Kidney capillary endothelial cell (primary cell): ENCODE data around the gene RAB2B.
"Not testable (repeated sequence)": the region's sequence is repeated elsewhere in the genome, so short reads cannot be mapped to it uniquely, and the experiment has no call there.

Experiments
- DNase-seq: peaks from one replicate; pipeline ENCODE4 v3.0.0-alpha.2; 2018; ENCODE audit warnings: low spot score

Gene RAB2B

DNA sequence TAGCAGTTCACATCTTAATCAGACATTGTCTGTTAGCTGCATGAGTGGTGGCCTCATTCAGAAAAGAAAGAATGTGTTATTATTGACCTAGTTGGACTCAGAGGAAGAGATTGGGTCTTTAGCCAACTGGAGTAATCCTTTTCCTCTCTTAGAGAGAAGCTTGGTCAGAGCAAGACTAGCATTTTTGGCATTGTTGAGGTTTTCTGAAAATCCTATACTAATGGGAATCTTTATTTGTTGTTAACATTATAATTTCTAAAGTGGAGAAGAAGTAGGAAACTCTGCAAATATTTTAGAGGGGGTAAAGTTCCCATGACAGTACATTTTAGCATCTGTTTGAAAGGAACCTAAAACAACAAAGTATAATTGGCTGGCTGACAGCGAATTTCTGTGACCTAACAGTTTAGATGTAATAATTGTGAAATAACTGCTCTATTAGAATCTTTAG lies 9.9 kb upstream of the RAB2B start:
- no peak for DNase-seq

DNA sequence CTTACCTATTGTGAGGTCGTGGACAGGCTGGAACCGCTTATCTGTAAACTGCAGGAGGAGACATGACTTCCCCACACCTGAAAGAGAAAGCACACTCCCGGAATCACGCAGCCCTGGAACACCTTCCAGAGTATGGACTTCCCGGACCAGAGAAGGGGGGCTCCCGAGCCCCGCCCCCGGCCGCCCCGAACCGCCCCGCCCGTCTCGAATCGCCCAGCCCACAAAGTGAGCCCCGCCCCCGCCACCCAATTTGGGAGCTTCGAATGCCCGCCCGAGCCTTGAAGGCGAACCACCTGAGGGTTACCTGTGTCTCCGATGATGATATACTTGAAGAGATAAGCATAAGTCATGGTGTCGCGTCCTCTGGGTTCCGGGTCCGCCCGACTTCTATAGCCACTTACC lies 235 bp downstream of the RAB2B start:
- no peak for DNase-seq

DNA sequence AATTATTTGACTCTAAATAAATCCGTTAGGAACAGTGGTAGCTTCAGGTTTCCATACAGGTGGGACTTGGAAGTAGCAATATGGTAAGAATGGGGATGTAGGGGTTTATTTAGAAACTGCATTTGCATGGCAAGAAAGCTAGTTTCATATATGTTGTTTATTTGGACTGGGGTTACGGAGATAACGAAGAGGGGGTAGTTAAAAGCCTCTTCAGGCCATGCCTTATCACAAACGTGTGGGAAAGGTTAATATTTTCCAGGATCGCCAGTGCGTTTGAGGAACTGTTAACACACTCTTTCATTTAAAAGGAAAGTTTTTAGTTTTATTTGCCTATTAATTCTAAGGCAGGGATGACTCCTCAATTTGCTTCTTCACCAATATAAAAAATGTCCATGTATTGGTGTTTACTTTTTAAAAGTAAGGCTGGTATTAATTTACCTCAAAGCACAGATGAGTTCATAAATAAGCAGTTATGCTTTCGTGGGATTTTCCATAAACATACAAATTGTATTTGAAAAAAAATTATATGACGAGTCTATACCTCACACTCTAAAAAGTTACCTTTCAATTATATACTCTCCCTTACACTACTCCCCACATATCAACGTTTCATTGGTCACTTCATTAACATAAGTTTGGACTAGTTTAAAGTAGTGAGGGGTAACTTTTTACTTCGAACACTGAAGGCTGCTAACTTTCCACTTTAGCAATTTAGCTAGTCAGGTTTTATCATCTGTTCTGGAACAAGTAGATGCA lies 814 bp downstream of the RAB2B start:
- no peak for DNase-seq

DNA sequence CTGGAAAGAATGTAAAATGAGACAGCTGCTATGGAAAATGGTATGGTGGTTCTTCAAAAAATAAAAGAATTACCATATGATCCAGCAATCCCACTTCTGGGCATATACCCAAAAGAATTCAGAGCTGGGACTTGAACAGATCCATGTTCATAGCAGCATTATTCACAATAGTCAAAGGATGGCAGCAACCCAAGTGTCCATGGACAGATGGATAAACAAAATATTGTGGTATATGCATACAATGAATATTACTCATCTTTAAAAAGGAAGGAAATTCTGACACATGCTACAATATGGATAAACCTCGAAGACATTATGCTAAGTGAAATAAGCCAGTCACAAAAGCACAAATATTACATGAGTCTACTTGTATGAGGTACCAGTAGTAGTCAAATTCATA lies 9.1 kb downstream of the RAB2B start:
- DNase-seq: peak; percentile 82

DNA sequence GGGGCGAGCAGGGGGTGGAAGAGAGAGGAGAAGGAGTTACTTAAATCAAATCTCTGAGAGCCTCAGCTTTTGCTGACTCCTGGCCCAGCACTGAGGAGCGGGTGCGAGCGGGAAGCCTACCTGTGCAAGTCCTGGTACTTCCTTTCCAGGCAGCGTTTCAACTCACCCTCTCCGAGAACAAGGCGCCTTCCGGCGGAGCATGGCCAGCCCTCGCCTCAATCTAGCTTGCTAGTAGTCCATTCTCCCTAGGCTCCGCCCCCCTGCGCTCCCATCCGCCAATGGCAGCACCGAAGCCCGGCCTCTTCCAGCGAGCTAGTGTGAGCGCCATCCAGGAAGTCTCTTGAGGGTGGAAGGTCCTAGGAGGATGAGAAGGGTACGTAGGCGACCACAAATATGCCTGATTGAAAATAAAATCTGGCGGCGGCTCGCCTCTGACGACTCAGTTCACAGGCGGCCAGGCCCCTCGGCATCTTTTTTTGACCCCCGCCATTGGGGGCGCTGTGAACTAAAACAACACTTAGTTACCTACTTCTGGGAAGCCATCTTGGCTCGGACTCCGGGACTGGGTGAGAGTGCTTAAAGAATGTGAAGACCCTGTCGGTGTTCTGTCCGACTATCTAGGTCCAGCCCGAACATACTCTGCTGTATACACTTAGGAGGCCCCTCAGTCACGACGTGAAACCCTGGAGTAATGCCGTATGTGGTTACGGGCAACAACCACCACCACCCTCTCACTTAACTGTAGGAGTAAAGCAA lies 20.7 kb downstream of the RAB2B start, which contains the start of gene CHD8:
TSS of gene CHD8 (minus strand) at position 212 of the 756 bp plus-strand sequence. CDS start 24,480 bp downstream, outside the sequence.
- peak; percentile 100 for DNase-seq

DNA sequence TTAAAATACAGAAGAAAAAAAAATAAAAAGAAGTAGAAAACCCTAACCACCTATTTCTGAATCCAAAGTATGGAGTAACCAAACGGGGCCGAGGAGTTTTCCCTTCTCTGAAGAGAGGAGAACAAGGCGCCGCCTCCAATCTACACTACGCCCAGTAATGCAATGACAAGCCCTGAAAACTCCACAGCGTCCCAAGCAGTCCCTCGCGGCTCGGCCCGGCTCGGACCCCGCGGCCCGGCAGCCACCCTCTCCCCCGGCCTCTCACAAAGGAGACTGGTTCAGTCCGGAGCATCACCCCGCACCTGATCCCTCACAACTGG lies 21.2 kb downstream of the RAB2B start:
- DNase-seq: no peak

DNA sequence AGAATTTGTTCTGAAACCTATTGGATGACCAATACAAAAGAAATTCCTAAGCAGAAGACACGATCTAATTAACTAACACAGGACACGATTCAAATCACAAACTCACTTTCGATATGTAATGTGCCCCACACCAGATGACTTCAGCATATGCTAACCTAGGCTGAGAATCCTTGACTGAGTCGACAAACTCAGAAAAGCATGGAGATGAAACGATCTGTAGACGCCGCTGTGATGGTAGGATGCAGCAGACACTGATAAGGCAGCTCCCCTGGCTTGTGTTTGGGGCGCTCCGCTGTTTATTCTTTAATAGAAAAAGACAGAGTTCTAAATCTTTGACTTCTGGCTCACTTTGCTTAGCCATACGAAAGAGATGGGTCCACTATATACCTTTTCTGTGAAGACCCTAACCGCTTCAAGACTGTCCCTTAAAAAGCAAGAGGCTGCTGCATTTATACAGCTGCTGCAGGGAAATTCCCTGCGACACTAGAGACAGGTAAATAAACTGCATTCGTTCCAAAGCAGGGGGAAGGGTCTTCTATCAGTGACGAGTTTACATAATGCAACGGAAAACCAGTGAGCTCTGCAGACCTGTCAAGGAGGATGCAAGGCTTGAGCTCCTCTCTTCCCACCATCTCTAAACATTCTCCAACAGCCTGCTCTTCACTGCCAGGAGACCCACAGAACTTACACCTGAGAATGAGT lies 21.8 kb downstream of the RAB2B start:
- no peak for DNase-seq

DNA sequence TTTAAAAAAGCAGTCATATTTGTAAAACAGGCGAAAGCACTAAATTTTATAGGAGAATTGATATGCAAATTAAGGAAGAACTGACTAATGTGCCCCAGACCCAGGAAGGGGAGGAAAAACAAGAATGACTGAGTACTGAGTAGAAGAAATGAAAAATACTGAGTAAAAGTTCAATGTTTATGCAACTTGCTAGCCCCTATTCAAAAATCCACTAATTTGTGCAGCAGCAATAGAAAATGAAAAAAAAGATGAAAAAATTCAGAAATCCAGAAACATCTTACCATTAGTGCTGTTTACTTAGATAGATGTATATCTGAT lies 26.9 kb downstream of the RAB2B start:
- DNase-seq: no peak

DNA sequence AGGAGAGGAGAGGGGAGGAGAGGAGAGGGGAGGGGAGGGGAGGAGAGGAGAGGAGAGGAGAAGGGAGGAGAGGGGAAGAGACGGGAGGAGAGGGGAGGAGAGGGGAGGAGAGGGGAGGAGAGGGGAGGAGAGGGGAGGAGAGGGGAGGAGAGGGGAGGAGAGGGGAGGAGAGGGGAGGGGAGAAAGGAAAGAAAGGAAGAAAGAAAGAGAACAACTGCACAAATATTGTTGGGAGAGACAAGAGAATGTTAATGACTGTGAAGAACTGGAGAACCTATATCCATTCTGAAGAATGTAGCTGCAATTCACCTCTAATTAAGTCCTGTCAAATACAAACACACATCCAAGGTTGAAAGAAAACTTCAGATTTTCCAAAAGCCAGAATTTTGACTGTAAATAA lies 34.1 kb downstream of the RAB2B start:
- DNase-seq: not testable (repeated sequence)

DNA sequence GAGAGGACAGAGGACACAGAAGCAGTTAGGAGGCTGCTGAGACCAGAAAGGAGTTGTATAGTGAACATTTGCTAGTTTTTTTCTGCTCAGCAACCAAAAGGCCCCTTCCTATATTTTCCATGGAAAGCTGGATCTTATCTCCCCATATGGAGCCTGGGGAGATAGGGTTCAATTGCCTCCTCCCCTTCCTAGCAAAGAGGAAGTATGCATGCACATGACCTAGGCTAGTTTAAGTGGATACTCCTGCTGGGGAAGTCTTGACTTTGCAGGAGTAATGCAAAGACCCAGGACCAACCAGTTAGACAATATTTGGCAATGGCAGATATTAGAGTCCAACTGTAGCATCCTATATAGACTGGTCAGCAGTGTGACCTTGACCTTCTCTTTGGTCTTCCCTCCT lies 35.9 kb downstream of the RAB2B start:
- no peak for DNase-seq

DNA sequence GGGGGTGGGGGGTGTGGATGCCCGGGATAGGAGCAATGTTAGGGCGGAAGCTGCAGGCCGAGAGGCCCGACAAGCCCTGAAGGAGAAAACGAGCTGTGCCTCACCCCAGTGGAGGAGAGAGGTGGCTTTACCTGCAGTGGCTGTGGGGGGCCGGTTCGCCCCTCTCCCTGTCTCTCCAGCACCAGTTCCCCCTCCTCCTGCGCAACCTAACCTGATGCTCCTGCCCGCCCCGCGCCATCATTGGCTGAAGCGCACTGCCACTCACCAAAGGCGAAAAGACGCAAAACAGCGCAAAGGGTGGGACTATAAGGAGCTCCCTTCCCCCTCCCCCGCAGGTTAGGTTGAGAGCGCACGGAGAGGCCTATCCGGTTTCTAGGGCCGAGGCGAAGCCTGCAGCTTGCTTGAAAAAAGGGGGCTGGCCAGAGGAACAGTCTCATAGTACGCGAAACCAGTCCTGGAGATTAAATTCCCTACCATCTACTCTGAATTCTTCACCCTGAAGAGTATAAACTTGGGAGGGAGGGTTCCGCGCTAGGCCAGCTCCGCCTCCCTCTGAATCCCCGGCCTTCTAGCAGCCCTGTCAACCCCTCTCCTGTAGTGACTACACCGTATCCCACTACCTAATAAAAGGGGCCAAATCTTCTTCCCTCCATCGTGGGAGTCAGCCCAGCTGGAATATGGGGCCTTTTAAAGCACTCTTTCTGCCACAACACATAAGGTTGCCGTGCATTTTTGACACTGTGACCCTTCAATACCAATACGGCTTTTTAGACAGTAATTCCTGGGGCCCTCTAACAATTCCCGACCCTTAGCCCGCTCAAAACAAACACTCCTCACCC lies 39.5 kb downstream of the RAB2B start:
- DNase-seq: peak; percentile 97

DNA sequence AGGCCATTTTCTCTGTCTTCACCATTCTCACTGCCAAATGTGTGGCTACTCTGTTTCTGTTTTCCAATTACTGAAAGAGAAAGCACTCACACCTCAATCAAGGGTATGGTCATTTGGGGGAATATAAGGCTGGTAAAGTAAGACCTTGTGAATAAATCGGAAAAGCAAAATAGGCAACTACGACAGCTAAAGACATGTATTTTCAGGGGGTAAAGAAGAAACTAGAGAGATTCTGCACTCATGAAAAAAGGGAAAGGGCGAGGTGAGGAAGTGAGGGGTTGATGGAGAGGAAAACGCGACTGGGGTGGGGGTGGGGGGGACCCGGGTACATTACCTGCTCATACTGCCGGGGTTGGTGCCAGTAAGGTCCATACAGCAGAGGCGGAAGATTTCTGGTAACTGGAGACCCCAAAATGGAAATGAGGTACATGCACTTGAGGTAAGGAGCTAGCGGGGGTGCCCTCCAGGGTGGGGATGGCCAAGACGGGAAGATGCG lies 40.1 kb downstream of the RAB2B start:
- DNase-seq: no peak

DNA sequence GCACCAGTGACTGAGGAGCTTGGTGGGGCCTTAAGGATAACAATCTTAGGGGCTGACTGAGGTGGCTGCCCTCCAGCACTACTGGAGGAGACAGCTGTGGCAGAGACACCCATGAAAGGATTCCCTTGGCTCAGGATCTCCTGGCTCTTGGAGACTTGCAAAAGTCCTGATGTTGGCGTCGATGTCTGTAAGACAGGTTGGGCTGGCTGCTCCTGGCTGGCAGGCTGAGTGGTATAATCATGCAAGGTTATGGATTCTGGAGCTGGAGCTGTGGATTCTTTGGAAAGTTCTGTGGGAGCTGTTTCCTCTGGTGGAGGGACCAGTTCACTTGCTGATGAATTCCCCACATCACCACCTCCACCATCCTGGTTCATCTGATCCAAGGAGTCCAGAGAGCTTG lies 45.6 kb downstream of the RAB2B start:
- DNase-seq: no peak

DNA sequence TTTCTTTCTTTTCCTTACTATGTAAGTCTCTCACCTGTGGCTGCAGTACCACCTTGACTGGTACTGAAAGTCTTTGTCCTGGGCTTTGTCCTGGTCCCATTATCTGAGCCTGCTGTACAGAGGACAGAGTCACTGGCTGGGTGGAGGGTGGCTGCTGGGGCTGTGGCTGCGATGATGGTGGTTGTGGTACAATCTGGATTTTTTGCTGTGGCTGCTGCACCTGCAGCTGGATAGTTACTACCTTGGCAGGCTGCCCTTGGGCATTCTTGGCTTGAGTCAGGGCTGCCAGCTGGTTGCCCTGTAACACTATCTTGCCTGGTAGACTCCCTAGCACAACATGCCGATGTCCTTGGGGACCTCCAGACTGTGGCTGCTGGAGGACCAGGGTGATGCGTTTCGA lies 47.8 kb downstream of the RAB2B start:
- no peak for DNase-seq

DNA sequence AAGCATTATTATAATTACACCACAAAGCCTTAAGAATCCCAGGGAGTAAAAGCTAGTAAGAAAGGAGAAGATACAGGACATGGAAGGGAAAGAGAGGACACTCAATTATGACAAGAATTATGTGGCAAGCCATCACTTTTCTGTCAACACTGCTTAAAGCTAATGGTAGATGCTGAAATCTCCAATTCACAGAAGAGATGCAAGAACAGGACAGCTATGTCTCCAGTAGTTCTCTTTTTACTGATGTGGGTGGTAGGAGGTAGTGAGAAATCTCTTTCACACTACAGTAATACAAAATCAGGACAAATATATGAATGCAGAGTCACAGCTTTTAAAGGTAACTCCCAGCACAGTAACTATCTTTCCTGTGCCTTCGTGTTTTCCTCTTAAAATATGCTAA lies 50.1 kb downstream of the RAB2B start:
- no peak for DNase-seq

DNA sequence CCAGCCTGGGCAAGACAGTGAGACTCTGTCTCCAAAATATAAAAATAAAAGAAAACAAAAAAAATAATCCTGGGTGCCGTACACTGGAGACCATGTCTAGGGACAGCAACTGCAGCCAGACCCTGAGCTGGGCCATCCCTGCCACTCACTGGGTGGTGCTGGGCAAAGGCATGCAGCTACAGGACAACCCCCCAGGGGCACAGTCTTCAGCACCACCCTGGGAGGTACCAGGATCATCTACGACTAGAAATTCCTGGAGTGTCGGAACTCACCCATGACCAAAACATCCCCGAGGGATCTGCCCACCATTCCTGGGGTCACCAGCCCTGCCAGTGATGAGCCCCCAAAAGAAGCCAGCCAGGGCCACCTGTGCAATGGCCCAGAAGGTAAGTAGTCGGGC lies 57.2 kb downstream of the RAB2B start:
- DNase-seq: no peak

DNA sequence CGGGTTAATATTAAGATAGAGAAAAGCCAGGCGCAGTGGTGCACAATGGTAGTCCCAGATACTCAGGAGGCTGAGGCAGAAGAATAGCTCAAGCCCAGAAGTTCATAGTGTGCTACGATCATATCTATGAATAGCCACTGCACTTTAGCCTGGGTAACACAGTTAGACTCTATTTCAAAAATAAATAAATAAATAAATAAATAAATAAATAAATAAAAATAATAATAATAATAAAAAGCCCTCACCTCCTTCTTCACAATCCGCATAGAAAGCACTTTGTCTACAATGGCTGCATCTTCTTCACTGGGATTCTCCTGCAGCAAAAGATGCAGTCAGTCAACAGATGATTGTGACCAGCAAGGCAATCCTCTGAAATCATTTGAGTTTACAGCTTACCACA lies 61.4 kb downstream of the RAB2B start:
- no peak for DNase-seq

DNA sequence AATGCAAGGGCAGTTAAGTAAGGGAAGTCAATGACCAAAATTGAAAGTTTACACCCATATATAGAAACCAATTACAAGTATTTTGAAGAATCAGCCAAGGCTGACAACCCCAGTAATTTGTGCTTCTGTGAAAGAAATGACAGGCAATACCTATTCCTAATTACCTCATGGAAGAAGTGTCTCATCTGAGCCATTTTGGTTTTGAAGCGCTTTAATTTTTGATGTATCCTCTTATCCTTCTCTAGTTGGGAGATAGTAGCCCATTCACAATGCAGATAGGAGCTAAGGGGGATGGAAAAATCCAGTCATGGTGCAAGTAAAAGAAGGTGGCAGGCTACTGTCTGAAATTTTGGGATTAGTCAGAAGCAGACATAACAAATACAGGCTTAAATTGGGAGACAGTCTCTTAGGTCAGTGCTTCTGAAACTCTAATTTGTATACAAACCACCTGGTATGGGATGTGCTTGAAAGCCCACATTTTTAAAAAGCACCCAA lies 62.6 kb downstream of the RAB2B start:
- no peak for DNase-seq
